GM21515 (cell line): ENCODE measurements around the gene SLC51A.
"Not testable (repeated sequence)": the region's sequence is repeated elsewhere in the genome, so short reads cannot be mapped to it uniquely, and the experiment has no call there.

Experiments used
- ATAC-seq: cut with Tn5 transposase; IDR thresholded peaks from one replicate; pipeline ENCODE4 v1.9.1; 2021; ENCODE audit not compliant: unreplicated experiment

SLC51A gene

DNA sequence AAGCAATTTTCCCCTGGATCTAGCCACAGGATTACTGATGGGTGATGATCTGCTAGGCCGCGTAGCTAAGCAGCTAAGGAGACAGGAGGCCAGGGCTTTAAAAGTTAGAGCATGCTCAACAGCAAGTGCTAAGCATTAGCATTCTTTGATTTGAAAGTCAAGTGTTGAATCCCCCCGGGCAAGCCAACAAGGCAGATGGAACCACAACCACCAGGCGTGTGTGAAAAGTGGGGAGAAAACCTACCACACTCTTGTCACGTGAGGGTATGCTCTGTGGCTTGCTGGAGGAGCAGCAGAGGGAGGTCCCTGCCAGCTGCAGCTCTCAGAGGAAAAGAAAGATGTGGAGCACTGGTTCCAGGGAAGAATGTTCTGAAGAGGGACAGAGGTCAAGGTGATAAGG is 20.9 kb downstream of the SLC51A start:
- no peak for ATAC-seq

GRCh38 chr3:196238612-196239560 is 22.6 kb downstream of the SLC51A start:
- ATAC-seq: no peak

- no peak for ATAC-seq
Measured at GRCh38 chr3:196240424-196240823, 24.1 kb downstream of the SLC51A start.

- ATAC-seq: no peak
Measured at GRCh38 chr3:196241704-196242103, 25.4 kb downstream of the SLC51A start.

DNA sequence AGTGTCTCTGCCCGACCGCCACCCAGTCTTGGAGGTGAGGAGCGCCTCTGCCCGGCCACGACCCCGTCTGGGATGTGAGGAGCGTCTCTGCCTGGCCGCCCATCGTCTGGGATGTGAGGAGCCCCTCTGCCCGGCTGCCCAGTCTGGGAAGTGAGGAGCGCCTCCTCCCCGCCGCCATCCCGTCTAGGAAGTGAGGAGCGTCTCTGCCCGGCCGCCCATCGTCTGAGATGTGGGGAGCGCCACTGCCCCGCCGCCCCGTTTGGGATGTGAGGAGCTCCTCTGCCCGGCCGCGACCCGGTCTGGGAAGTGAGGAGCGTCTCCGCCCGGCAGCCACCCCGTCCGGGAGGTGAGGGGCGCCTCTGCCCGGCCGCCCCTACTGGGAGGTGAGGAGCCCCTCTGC is 27.8 kb downstream of the SLC51A start:
- not testable (repeated sequence) for ATAC-seq

- no peak for ATAC-seq
Measured at GRCh38 chr3:196246612-196247308, 30.4 kb downstream of the SLC51A start.

- ATAC-seq: no peak
Measured at GRCh38 chr3:196251918-196252317, 35.6 kb downstream of the SLC51A start.

DNA sequence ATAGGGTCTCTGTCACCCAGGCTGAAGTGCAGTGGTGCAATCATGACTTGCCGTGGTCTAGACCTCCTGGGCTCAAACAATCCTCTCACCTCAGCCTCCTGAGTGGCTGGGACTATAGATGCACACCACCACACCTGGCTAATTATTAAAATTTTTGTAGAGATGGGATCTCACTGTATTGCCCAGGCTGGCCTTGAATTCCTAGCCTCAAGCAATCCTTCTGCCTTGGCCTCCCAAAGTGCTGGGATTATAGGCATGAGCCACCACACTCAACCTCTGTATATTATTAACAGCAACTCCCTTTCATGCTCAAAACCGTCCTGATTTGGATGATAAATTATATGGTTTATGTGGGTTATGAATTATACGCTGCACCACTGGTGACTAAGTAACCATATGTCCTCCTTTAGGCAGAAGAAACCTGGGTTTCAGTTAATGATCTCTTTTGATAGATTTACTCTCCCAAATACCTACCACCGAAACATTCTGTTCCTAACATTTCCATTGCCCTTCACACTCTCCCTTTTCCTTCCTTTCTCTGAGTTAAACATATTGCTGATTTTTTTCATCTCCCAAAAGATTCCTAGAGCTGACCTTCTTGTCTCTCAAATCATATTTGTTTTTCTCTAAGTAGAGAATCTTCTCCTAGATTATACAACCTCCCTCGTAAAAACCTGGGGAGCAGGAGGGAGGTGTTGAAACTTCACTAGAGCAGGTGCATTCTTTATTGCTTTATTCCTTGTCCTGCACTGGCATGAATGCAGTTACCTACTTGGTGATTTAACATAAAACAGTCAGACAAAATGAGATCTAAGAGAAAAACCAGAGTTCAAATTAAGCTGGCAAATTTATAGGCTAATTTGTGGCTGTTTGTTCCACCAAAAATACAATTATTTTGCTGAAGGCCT is 38.3 kb downstream of the SLC51A start:
- no peak for ATAC-seq

DNA sequence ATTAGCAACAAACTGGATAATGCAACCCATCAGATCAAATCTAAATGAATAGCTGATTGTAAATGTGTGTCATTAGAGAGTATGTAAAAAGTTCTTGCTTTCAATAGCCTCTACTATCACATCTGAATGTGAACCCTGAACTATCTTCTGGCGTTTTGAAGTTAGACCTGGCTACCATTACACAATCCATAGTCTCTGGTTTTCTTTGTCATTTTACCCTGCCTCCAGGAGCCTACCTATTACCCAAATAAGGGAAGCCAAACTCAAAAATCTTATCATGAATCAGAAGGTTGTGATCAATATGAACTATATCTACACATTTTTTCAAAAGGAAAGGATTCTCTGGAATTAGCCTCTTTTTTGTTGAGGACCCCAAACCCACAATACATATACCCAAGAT is 39.4 kb downstream of the SLC51A start:
- ATAC-seq: no peak

DNA sequence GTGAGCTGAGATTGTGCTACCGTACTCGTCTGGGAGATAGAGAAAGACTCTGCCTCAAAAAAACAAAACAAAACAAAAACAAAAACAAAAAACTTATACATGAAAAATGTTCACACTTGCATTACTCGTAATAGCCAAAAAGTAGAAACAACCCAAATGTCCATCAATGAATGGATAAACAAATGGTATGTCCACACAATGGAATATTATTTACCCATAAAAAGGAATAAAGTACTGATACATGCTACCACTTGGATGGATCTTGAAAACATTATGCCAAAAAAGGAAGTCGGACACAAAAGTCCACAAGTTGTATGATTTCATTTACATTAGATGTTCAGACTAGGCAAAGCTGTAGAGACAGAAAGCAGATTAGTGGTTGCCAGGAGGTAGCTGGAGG is 44.5 kb downstream of the SLC51A start:
- no peak for ATAC-seq

- ATAC-seq: no peak
Measured at GRCh38 chr3:196263819-196264218, 47.5 kb downstream of the SLC51A start.

DNA sequence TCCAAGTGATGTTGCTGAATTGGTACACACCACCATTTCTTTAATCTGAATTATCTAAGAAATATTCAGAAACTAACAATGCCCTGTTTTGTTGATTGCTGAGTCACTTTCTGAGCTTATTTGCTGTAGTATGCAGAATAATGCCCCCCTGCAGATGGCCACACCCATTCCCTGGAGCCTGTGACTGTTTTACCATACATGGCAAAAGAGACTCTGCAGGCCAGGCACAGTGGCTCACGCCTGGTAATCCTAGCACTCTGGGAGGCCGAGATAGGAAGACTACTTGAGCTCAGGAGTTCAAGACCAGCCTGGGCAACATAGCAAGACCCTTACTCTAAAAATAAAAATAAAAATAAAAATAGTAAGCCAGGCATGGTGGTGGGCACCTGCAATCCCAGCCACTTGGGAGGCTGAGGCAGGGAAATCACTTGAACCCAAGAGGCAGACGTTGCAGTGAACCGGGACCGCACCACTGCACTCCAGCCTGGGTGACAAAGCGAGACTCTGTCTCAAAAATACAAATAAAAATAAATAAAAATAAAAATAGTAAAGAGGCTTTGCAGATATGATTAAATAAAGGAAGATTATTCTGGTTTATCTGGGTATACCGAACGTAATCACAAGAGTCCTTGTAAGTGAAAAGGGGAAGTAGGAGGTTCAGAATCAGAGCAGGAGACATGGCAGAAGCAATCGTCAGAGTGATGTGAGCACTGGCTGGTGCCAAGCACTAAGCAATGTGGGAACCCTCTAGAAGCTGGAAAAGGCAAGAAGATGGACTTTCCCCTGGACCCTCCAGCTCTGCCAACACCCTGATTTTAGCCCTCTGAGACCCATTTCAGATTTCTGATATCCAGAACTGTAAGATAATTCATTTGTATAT is 52.2 kb downstream of the SLC51A start:
- no peak for ATAC-seq

DNA sequence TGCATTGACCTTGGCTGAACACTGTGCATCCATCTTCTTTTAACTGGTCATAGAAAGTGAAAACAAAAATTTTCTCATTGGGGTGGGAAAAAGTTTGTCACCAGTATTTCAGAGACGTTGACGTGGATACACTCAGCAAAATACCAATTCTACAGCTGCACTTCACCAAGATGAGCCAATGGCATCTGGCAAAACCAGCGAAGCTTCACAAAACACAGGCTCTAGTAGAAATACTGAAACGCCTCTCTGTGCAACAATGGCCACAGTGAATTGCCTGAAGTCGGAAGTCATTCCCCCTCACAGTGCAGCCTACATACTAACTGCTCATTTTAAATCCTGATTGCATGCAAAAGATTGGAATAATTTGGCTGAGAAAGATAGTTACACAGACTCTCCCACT is 54.2 kb downstream of the SLC51A start:
- ATAC-seq: no peak

DNA sequence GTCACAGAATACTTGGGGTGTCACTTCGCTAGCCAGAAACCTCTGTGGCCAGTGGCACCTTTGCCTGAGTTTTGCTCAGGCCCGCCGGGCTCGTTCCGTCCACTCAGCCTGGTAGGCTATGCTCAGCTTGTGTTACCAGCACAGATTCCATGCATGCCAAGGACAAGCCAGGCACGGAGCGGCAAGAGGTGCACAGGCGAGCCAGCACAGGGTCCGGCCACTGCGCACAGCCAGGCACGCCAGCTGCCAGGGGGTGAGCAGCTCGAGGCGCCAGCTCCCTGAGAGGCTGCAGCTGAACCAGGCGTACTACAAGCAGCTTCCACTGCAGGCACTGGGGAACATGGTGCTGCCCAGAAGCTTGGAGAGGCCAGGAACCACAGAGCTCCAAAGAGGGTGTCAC is 56.5 kb downstream of the SLC51A start:
- no peak for ATAC-seq

- no peak for ATAC-seq
Measured at GRCh38 chr3:196273655-196274054, 57.3 kb downstream of the SLC51A start.

- ATAC-seq: peak; percentile 75
Measured at GRCh38 chr3:196274585-196274984, 58.3 kb downstream of the SLC51A start.

GRCh38 chr3:196275126-196275525 is 58.8 kb downstream of the SLC51A start:
- ATAC-seq: no peak

DNA sequence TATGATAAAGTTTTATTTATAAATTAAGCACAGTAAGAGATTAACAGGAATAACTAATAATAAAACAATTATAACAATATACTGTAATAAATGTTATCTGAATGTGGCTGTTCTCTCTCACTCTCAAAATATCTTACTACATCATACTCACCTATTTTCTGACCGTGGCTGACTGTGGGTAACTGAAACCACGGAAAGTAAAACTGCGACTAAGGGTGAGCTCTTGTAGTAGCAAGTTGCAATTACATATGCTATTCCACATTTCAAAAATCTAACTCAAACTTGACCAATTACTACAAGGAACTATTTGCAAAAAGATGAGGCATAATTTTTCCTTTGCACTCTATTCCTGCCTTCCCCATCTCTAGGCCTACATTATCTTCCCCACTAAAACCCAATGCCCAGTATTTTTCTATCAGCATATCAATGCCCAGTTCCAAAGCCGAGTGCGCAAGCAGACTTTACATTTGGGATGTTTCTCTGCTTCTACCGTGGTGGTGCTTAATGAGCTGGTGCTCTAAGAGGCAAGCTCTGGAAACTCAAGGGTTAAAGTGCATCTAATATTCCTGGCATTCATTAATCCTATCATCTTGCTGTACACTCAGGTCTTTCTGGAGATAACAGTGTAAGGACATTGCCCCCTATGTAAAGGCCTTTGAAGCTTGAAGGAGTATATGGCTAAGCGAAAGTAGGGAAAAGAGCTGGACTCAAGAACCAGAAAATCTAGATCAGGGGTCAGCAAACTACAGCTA is 64.5 kb downstream of the SLC51A start:
- ATAC-seq: peak; percentile 58

GRCh38 chr3:196281962-196282361 is 65.6 kb downstream of the SLC51A start:
- no peak for ATAC-seq
